HG03135 (cell line): ENCODE measurements around the gene RUFY2.
A peak's percentile ranks its signal among the peaks of the same experiment; 100 is the strongest.

ENCODE experiments used
- ATAC-seq: cut with Tn5 transposase; IDR thresholded peaks from one replicate; pipeline ENCODE4 v1.9.1; 2021; ENCODE audit warnings: mild to moderate bottlenecking, moderate library complexity; ENCODE audit not compliant: unreplicated experiment

The RUFY2 gene

DNA sequence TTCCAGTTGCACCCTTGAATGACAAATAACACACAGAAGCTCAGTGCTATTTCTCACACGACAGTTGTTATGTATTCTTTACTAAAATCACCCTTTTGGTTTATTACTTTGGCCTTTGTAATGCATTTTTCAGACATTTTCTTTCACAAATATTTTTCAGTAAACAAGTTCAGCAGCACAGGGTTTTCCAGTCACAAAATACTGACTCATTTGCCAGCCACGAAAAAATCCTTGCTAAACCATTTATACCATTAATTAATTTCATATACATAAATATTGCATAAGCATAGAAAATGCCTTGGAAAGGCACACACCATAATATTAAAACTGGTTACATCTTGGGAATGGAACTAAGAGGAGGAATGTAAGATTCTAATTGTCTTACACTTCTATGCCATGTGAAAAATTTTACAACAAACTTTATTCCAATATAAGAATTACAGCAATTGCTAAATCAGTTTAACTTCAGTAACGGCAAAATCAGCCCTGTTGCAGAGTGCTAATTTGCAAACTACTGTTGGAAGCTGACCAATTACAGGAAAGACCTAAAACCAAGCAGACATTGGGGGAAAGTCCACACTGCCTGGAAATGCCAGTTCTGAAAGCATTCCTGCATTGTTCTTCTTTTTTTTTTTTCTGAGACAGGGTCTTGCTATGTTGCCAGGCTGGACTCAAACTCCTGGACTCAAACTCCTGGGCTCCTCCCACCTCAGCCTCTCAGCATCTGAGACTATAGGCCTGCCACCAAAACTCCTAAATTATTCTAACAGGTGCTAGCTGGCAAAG, 42.8 kb downstream of the RUFY2 start:
- ATAC-seq, result no peak

DNA sequence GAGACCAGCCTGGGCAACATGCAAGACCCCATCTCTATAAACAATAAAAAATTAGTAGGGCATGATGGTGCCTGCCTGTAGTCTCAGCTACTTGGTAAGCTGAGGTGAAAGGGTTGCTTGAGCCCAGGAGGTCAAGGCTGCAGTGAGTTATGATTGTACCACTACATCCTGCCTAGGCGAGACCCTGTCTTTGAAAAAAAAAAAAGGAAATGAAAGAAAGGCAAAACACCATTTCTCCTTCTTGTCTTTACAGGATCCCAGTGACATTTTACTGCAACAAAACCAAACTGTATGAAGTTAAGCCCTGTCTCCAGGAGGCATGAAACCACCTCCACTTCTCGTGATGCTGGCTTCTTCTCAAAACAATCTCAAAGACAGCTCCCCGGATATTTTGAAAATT, 44.5 kb downstream of the RUFY2 start:
- ATAC-seq, result no peak

DNA sequence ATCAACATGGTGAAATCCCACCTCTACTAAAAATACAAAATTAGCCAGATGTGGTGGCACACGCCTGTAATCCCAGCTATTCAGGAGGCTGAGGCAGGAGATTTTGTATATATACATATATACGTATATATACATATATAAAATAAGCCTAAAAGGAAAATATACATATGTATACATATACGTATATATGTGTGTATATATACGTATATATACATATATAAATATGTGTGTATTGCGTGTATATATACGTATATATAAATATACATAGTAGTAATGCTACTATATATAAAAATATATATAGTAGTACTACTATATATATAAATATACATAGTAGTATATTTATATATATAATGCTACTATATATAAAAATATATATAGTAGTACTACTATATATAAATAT, 47.9 kb downstream of the RUFY2 start:
- ATAC-seq, result no peak

DNA sequence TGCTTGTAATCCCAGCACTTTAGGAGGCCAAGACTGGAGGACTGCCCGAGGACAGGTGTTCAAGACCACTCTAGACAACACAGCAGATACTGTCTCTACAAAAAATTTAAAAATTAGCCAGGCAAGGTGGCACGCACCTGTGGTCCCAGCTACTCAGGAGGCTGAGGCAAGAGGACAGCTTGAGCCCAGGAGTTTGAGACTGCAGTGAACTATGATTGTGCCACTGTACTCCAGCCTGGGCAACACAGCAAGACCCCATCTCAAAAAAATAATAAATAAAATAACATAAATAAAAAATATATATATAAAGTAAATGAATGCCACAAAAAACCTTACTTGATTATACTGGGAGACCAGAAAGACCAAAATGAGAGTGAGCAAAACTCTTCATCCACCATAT, 53.5 kb downstream of the RUFY2 start:
- ATAC-seq, result no peak

DNA sequence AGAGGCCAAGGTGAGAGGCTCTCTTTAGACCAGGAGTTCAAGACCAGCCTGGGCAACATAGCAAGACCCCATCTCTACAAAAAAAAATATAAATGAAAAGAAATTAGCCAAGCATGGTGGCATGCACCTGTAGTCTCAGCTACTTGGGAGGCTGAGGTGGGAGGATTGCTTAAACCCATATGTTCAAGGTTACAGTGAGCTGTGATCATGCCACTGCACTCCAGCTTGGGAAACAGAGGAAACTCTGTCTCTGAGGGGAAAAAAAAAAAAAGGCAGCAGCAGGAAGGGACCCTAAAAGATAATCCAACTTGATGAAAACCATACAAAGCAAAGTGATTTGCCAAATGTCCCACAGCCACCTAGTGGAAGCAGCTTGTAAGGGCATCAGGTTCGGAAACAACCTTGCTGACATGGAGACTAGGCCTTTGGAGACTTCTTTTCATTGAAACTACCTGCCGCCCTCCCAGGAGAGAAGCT, 58.8 kb downstream of the RUFY2 start:
- ATAC-seq, result no peak

DNA sequence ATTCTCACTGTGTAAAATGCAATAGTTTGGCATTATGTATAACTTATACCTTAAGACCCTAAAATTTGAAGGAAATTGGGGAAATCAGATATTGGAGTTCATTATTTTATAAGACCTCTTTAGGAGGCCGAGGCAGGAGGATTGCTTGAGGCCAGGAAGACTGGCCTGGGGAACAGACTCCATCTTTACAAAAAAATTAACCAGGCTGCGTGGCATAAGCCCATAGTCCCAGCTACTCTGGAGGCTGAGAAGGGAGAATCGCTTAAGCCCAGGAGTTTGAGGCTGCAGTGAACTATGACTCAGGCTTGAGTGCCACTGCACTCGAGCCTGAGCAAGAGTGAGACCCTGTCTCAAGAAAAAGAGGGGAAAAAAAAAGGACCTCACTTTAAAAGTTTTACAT, 60.3 kb downstream of the RUFY2 start:
- ATAC-seq, result no peak

DNA sequence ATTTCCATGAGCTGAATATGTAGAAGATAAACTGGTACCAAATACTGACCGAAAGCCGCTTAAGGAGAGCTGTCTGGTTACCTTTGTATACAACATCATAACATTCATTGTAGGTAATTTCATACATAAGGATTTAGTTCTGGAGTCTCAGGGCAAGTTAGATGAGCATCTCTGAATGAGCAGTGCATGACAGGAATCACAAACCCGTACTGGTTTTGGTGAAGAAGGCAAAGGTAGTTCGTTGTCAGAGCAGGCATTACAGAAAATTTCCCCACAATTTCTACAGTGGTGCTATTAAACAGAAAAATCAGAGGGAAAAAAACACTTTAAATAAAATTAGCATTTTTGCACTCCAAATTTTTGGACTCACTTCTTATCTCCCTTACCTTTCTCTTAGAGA, 61.5 kb downstream of the RUFY2 start:
- no peak for ATAC-seq

DNA sequence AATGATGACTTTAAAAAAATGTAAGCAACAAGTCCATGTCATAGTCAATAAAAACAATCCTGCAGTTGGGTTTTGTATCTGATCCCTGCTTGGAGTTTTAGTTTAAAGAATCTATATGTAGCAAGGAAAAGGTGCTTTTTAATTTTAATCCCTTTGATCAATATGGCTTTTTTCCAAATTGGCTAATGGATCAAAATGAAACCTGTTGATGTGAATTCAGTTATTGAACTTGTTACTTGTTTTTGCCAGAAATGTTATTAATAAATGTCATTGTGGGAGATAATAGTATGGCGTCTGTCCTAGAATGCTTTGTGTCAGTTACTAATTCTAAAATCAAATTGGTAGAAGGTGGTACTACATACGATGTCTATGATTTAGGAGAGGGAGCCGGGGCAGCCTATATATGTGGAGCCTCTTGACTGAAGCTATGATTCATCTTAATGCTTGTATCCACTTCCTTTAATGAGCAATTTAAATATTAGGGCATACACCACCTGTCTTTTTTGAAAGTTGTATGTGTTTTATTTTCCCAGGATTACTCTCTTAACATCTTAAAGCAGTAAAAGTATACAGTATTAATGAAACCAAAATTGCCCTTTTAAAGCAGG, 64.1 kb downstream of the RUFY2 start:
- ATAC-seq, result no peak

DNA sequence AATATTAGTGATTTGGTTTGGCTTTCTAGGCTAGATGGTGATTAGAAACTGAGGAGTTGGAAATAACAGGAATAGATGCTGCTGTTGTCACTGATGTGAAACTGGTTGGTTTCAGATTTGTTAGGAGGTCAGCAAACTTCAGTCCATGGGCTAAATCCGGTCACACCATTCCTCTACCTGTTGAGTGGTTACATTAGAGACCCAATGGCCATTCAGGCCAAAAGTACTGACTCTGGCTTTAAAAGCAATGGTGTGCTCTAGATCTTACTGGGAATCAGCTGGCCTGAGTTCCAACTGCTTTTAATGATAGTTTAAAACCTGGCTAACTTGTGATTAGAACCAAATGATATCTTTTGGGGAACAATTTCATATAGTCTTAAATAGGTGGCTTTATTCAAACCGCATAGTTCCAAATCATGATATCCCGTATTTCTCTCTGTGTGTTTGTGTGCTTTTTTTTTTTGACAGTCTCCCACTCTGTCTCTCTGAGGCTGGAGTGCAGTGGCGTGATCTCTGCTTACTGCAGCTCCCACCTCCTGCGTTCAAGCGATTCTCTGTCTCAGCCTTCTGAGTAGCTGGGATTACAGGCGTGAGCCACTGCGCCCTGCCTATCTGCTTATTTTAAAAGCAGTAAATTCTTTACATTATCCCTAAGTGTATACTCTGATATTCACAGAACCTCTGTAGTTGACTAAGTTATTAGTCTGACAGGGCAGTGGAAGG, 66.6 kb downstream of the RUFY2 start:
- no peak for ATAC-seq

DNA sequence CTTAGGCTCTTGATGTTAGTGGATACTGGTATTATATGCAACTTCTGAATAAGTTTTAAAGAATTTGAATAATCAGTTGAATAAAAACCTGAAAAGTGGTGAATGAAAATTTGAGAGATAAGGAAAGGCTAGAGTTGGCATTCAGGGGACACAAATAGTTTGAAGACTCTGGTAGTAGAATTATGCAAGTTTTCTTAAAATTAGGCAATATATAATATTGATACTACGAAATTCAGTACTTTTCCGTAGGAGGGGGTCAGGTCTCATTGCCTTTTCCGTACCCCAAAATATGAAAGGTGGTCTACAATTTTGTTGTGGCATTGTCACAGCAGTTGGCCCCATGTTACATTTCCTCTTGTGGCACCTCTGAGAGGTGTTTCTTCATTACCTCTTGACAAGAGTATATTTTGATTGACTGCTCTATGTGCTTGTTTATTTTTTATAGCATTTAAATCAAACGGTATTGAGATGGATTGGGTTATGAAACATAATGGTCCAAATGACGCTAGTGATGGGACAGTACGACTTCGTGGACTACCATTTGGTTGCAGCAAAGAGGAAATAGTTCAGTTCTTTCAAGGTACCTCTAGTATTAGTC, 70.2 kb downstream of the RUFY2 start:
- ATAC-seq, result no peak

DNA sequence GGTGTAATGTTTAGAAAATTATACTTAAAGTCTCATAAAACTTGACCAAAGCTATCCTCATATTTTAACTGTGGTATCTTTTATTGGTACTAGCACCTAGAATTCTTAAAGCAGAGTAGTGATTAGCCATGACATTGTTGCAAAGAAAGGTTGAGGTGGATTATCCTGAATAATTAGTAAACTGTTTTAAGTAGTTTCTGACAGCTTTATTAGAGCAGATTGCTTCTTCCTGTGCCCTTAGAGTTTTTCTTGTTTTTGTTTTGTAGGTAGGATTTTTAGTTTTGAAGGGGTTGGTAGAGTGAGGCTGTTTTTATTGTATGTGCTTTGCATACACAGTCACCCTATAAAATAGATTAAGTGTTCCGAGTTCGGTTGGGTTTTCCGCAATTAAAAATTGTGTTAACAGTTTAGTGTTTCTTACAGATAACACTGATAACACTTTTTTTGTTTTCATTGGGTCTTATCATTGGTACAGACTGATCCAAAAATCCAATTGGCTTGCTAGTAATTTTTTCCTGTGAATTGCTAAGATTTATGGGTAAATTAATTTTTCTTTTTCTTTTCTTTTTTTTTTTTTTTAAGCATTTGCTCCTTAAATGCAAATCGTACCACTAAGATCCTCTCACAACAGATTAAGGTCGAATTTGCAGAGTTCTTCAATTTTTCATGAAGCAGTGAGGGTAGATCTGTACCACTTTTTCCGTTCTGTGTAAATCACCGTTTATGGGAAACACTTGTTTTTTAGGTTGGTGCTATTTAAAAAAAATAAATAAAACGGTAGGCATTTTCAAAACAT, 72.2 kb downstream of the RUFY2 start:
- ATAC-seq, result no peak

DNA sequence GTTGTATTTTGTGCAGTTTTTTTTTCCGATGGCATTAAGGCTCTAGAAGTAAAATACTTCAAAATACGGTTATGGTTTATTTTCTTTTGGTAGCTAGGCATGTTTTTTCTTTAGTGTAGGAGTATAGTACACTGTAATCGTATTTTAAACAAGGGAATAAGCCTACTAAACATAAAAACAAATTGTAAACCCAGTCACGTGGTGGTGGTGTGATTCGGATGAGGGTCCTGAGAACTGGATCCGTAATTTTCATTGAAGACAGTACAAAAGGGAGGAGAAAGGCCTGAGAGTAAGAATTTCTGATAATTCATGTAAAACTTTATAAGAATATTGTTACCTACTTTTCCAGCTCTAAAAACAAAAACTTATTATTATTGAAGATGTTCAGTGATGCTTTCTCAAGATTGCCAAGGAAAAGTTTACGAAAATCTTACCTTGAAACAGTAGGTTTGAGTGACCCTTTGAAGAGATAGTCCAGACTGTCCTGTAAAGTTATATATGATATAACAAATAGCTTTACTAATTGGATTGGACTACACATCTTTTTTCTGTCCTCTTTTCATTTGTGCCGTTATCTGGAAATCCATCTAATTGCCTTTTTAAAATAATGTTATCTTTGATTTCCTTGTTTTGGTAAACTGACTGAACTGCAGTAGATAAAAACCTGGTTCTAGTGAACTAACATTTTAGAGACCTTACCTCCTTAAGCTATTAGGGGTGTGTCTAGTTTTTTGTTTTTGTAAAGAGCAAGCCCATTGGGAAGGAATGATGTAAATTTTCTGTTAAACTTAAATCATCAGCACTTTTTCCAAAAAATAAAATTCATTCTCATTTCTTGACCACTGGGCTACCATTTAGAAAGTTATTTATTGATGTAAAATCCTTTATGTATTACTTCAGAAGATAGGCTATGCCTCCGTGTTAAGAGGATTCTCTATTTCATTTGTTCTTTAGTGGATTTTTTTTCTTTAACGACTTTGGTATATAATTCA, 73.3 kb downstream of the RUFY2 start:
- ATAC-seq, result no peak

DNA sequence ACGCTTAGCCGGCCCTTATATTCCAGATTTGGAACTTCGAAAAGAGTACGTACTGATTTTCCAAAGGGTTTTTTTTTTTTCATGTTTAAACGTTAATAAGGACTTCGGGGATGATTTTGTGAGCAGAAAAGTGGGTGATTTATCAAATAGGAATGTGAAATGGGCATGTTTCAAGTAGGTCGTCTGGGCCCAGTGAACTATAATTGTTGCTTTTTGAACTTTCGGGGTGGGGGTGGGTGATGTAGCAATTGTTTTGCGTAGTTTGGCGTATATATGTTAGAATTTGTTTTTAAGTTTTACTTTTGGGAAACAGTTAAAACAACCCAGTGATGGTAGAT, 74.0 kb downstream of the RUFY2 start:
- ATAC-seq, result no peak

DNA sequence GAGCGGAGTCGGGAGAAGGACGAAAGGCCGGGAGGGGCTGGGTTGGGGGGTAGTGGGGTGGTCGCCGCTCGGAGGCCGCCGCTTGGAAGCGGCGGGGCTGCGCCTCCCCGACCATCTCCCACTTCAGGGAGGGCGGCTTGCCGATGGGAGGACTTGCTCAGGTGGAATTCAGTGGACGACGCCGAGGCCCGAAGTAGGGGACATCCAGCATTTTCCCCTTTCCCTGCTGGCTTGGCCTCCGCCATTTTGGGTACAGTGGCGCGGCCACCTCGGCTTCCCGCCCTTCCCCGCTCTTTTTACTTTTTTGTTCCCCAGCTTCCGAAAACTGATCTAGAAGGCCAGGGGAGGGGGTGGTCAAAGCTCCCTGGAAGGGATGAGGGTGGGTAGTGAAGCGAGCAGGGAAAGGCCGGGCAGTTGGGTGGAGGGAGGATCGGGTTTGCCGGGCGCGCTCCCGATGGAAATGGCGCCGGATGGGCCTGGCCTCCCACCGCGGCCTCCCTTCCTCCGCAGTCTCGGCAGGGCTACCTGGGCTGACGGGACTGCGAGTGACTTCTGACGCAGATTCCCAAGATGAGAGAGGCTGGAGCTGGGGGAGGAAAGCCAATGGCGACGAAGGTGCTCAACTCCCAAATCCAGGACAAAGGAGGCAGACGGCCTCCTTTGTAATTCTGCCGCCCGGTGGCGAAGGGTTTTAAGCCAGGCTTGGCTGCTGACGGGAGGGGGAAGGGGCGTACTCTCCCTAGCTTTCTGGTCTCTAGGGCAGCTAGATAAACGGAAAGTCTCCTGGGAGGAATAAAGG, 74.6 kb downstream of the RUFY2 start, which contains the start of gene PBLD:
TSS of gene PBLD (minus strand) at position 670 of the 799 bp plus-strand sequence. CDS start 26,084 bp downstream, outside the sequence.
- ATAC-seq, result peak; percentile 22

DNA sequence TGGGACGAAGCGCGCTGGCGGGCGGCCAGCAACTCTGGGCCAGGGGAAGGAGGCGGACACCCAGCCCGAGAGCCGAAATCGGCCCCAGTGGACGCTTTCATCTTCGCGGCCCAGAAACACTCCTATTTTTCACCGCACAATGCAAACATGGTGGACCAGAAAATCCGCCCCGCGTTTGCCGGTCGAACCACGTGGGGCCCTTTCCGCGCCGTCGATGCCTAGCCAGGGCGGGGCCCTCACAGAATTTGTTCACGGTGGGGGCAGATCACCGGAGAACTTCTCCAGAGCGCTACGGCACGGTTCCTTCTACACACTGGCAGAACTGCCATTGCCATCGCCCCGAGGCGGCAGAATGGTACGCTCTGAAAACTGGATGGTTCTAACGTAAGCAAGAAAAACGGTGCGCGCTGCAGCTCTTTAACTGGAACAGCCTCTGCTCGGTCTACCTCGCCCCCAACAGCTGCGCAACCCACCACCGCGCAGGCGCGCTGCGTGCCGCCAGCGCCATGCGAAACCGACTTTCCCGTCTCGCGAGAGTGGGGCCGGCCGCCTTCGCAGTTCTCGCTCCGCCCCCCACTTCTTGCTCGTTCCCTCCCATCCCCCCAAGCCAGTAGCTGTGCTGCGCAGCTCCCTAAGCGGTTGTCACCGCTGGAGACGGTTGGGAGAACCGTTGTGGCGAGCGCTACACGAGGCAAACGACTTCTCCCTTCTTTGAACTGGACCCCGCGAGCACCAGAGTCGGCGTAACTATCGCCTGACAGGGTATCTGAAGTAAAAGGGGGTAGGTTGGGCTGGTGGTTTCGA, 75.4 kb downstream of the RUFY2 start, which contains the start of gene HNRNPH3:
TSS of gene HNRNPH3 (plus strand) at position 610 of the 804 bp plus-strand sequence. CDS start 5,158 bp downstream, outside the sequence.
- peak; percentile 78 for ATAC-seq

DNA sequence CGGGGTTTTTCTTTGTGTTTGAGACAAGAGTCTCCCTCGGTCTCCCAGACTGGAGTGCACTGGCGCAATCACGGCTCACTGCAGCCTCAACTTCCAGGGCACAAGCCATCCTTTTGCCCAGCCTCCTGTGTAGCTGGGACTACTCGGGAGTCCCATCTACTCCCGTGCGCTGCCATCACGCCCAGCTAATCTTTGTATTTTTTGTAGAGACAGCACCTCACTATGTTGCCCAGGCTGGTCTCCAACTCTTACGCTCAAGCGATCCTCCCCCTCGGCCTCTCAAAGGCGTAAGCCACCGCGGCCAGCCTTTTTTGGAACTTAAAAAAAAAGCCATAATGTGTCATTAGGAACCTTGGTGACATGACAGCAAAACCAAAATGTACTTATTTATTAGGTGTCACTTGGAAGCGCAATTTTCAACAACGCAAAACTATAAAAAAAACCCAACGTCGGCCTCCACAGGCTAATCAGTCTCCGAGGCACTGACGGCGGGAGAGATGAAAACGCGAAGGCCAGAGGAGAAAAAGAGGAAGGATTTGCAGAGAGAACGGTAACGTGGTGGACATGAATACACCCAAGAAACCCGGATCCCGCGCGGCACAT, 76.1 kb downstream of the RUFY2 start:
- no peak for ATAC-seq

DNA sequence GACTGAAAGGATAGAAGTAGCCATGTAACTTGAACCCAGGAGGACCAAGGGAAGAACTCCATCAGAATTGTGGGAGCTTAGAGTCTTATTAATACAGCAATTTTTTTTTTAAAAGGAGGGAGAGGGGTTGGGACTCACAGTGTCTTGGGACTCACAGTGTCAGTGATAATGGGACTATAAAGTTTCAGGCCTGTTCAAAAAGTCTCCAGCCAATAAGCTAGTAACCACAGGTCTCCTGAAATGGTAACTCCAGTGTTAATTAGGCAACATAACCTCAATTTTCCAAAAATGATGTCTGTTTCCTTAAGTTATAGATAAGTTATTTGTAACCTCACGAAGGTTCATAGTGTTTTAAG, 77.6 kb downstream of the RUFY2 start:
- no peak for ATAC-seq
